NCI-H510A treated with DMSO at 0.1 percent for 48 hours (cell line): Measurements from ENCODE around the gene AOPEP.

ENCODE experiments used
- DNase-seq: peaks from one replicate; lab custom pipeline; 2025; lab: John Stamatoyannopoulos, UW

The AOPEP gene

GRCh38 chr9:95084254-95084934 lies 357.9 kb downstream of the AOPEP start:
- DNase-seq = no peak

DNA sequence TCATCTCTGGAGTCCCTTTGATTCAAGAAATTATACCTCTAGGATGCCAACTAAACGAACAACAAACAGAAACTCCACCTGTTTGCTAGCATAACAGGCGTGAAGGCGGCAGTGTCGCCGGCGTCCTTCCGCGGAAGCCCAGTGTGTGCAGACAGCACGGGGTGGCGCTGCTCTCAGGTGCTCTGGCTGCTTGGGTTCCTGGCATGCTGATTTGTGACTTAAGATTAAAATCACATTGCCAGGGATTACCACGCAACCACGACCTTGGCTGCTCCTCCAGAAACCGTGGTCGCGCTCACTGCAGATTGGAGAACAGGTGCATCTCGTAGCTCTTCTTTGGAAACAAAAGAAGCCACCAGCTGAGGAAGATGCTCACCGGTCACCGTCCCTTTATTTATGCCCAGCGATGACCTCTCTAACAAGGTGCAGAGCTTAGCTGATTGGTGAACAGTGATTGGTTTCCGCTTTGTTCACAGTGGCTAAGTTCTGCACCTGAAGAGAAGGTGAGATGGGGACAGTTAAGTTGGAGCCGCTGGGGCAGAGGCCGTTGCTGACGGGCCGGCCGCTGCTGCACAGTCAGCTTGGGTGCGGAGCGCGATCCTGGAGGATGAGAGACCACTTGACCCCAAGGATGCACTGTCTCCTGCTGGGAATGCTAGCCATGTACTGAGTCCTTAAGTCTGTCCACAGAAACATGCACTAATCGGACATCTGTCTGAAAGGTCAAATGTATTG lies 358.7 kb downstream of the AOPEP start:
- DNase-seq = no peak

DNA sequence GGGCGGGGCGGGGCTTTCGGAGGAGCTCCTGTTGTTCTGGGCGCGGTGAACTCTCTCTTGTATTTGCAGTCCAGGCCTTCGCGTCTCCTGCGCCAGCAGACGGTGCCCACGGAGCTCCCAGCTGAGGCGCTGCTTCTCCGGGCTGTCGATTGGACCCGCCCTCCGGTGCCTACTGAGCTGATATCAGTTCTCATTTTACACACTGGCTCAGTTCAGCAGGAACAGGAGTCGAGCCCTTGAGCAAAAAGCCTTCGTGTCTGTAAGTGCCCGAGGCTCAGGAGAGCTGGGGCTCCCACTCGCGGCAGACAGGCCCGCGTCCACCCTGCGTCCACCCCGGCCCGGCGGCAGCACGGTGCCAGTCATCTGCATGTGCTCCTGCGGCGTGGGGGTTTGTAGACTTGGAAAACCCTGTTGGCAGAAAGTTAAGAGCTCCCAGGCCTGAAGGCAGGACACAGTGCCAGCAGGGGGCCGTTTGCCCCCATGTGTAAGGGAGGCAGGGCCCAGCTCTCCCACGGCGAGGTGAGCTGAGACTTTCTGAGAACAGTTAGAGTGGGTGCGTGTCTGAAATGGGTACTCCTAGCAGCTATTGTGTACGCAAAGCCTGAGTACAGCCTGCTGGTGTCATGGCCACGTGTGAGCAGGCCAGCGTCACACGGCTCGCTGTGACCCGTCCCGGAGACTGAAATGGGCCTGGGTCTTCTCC lies 359.5 kb downstream of the AOPEP start:
- DNase-seq = peak; percentile 22

DNA sequence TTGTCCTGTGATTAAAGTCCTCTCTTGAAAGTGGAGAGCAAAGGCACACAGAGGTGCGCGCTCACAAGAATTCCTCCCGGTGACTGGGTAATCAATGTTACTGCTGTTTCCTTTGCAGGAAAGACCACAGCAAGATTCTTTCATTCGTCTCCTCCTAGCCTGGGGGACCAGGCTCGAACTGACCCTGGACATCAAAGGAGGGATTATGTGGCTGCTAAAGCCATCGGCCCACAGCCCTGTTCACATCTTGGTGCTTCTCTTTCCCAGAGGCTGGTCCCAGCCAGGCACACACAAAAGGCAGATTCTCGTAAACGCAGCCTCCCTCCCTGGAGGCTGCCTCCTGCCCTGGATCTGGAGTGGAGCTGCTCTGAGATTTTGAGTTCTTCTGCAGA lies 360.1 kb downstream of the AOPEP start:
- DNase-seq = no peak

- peak; percentile 55 for DNase-seq
Observed at GRCh38 chr9:95087659-95088242, 361.3 kb downstream of the AOPEP start.

DNA sequence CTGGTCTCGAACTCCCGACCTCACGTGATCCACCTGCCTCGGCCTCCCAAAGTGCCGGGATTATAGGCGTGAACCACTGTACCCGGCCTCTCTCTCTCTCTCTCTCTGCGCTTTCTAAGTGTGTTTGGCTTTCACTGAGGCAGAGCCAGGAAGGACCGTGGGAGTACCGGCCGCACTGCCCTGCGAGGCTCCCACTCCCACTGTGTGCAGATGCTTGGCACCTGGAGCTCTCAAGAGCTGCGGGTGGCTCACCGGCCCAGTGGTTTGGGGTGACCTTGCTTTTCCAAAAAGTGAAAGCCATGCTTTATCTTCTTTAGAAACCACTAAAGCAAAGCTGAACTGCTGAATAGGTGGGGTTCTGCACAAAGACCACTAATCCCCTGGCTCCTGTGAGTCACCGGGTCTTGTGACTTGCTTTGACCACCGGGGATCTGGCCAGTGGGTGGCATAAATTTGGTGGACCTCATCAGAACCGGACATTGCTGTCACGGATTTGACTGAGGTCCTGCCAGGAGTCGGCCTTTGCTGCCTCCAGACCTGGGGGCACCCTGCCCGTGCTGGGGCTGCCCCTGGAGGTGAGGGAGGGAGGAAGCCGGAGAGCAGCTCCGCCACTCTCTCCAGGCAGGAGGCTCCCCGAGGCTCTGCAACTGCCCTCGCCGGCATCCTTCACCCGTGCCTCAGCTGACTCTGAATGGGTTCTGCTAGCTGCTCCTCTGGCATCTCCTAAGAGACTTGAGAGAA lies 362.1 kb downstream of the AOPEP start:
- no peak for DNase-seq

DNA sequence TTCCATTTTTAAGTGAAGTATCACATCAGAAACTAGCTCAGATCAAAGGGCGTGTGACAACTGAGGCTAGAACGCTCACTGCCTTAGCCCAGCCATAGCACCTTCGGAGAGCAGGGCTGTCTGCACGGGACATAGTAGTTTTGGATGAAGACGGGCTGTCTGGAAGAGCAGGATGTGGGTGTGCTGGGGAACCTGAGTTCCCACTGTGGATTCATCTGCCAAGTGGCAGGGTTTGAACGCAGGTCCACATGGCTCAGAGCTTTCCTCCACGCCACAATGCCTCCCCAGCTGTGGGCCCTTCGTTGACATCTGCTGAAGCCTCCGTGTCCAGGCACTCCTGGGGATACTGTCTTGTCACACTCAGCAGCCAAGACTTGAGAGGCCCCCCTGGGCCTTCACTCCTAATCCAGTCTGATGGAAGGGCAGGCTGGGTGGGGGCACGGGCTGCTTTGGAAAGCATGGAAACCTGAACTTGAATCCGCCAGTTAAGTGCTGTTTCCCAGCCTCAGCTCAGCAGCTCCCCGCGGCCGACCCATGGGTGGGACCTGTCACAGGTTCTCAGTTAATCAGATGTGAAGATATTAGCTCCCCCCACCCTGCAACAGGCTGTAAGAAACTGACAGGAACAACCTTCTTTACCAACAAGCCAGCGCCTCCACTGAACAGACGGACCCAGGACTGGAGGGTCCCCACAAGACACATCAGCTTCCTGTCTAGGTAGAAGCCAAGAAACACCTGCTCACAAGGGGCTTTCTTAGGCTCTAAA lies 362.9 kb downstream of the AOPEP start:
- no peak for DNase-seq

- DNase-seq = no peak
Observed at GRCh38 chr9:95090023-95090791, 363.7 kb downstream of the AOPEP start.

- DNase-seq = no peak
Observed at GRCh38 chr9:95090871-95091577, 364.5 kb downstream of the AOPEP start.

- DNase-seq = no peak
Observed at GRCh38 chr9:95091601-95092261, 365.2 kb downstream of the AOPEP start.

DNA sequence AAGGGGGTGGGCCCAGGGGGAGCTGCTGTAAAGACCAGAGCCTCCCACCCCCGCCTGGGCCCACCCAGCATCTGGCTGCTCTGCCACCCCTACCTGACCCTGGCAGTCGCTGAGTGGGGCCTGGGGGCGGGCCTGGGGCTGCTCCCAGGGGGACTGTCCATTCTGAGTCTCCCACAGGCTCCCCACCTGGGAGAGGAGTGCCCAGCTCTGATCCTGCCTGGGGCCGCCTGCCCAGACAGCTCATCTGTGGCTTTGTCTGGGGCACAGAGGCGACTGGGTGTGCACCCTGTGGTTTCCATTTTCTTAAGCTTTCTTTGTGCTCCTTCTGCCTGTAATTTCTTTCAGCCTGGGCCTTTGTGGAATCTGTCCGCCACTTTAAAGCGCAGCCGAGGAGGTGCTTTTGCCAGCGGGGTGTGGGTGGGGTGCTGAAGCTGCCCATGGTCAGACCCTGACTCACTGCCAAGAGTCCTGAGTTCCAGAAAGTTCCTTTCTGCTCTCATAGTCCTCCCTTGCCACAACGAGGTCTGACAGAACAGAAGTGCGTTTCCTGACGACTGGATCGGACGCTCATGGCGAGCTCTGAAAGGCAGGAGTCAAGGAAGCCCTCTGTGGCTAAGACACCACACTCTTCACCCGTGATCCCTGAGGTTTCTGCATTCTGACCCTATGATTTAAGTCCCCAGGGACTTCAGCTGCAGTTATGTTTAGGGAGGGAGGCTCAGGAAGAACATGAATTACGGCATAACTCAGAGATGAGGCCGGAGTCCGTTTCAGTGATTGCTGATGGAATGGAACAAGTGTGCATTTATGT lies 366.0 kb downstream of the AOPEP start:
- DNase-seq = no peak

GRCh38 chr9:95093586-95093985 lies 367.1 kb downstream of the AOPEP start:
- no peak for DNase-seq

GRCh38 chr9:95094002-95094401 lies 367.5 kb downstream of the AOPEP start:
- no peak for DNase-seq

- DNase-seq = no peak
Observed at GRCh38 chr9:95095641-95096355, 369.3 kb downstream of the AOPEP start.

DNA sequence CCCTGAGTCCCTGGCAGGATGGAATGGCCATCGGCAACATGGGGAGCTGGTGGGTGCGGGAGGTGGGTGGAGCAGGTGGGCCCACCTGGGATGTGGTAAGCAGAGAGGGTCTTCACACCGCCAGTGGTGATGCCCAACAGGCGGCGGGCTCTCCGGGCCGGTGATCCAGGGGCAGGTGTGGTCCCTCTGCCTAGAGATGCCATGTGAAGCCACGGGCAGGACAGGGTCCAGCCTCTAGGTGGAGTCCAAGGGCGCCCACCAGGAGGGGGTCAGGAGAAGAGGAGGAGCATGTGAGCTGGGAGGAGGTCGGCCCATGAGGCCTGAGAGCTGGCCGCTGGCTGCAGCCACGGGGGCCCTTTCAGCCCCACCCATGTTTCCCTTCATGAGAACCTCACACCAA lies 369.9 kb downstream of the AOPEP start:
- no peak for DNase-seq

DNA sequence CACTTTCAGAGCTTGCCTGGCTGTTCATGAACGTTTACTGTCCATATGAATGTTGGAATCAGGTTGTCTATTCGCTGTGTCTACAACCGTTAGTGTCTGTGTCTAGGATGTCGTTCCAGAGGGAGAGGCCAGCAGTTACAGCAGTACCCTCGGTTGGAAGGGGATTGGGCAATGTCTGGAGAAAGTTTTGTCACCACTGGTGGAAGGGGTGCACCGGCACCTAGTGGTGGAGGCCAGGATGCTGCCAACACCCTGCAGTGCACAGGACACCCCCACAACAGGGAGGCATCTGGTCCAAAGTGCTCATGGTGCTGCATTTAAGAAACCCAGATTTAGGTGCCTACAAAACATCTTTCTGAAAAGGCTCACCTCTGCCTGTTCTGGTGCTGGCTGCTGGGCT lies 370.3 kb downstream of the AOPEP start:
- no peak for DNase-seq

DNA sequence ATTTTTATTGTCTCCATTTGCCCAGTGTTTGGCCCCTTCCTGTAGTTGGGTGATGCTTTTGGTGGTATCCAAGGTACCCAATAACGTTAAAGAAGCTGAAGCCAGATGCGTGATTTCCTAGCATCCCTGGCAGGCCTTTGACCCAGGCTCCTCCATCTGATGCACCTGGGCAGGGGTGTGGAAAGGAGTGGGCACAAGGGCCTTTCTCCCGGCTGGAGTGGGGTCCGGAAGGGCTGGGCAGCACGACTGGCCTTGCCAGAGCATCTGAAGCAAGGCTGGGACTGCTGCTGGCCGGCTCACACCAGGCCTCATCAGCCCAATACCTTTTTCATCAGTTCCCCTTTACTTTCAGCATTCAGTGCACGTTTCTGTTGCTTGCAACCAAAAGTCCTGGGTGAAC lies 370.8 kb downstream of the AOPEP start:
- DNase-seq = no peak

GRCh38 chr9:95098391-95098921 lies 372.0 kb downstream of the AOPEP start:
- DNase-seq = no peak
